Fibroblast of villous mesenchyme (primary cell): Measurements from ENCODE around the gene NR5A1. TPM values are rescaled to one million over a fixed set of nuclear protein-coding genes. Genes with fewer than 3 reads are reported as not detected.

Experiments
- DNase-seq: peaks from one replicate; pipeline ENCODE4 v3.0.0-alpha.2; 2010; ENCODE audit warnings: low read depth
- H3K4me3 ChIP-seq: 2 replicates; pipeline ENCODE4 v1.5.1; 2011; ENCODE audit warnings: low read depth, mild to moderate bottlenecking, low read length
- total RNA-seq: library from RNA; depleted of rRNA; stranded (reverse); fragments of >200 nt; gene quantifications from 2 replicates; pipeline ENCODE4 v1.2.3, GENCODE V29; 2012
- TF ChIP-seq, protein P1 (sequence below): IDR thresholded peaks from 2 replicates; pipeline ENCODE4 v1.5.1; 2012; ENCODE audit warnings: low read depth, mild to moderate bottlenecking, low read length; ENCODE audit not compliant: insufficient read depth

The NR5A1 gene
- total RNA-seq, 1 donor: not detected

GRCh38 chr9:124490004-124490403, 17.2 kb downstream of the NR5A1 start:
- no peak for DNase-seq
- TF ChIP-seq, protein P1, sequence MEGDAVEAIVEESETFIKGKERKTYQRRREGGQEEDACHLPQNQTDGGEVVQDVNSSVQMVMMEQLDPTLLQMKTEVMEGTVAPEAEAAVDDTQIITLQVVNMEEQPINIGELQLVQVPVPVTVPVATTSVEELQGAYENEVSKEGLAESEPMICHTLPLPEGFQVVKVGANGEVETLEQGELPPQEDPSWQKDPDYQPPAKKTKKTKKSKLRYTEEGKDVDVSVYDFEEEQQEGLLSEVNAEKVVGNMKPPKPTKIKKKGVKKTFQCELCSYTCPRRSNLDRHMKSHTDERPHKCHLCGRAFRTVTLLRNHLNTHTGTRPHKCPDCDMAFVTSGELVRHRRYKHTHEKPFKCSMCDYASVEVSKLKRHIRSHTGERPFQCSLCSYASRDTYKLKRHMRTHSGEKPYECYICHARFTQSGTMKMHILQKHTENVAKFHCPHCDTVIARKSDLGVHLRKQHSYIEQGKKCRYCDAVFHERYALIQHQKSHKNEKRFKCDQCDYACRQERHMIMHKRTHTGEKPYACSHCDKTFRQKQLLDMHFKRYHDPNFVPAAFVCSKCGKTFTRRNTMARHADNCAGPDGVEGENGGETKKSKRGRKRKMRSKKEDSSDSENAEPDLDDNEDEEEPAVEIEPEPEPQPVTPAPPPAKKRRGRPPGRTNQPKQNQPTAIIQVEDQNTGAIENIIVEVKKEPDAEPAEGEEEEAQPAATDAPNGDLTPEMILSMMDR: no peak
- no peak overlapping the region for H3K4me3 ChIP-seq

DNA sequence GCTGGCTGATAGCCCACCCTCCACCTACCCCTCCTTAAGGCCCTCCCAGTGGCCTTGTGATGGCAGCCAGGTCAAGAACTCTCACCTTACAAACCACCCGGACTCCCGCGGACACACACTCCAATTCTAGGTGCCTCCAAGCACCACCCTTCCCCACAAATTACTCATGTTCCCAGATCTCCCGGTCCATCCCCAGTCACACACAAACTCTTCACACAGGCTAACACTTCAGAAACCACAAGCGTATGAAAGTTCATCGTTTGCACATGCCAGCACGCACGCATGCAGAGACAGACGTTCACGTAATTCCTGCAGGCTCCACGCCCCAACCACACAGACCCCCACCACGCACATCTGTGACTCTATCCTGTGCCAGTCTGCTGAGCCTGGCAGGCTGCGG, 18.0 kb downstream of the NR5A1 start:
- no peak for DNase-seq

GRCh38 chr9:124488641-124489210, 18.5 kb downstream of the NR5A1 start:
- no peak overlapping the region for H3K4me3 ChIP-seq
- DNase-seq: no peak
- TF ChIP-seq, protein P1: no peak

More for the DNA sequence above, 18.0 kb downstream of the NR5A1 start:
- H3K4me3 ChIP-seq: no peak overlapping the region
- TF ChIP-seq, protein P1: no peak

GRCh38 chr9:124487260-124488182, 19.7 kb downstream of the NR5A1 start:
- TF ChIP-seq, protein P1: no peak
- no peak overlapping the region for H3K4me3 ChIP-seq
- no peak for DNase-seq

DNA sequence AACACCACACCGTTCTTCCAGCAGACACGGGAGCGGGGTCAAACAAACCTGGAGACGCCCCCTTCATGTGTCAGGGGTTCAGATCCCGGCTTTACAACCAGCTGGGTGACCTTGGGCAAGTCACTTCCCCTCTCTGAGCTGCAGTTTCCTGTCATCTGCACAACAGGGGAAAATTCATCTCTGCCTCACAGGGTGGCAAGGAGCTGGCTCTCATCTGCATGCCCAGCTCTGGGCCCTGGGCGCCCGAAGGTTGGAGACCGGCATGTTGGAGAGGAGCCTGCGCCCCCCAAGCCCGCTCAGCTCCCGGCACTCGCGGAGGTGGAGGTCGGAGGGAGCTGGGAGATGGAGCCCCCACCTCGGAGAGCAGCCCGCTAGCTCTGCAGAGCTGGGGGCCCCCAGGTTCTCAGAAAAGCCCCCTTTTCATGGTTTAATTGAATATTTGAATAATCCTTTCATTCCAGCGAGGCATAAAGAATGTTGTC, 20.4 kb downstream of the NR5A1 start:
- H3K4me3 ChIP-seq: no peak overlapping the region
- TF ChIP-seq, protein P1: no peak
- no peak for DNase-seq

- H3K4me3 ChIP-seq: no peak overlapping the region
- no peak for DNase-seq
- TF ChIP-seq, protein P1: no peak
These were observed 21.3 kb downstream of the NR5A1 start for GRCh38 chr9:124485936-124486335.
